ENCODE measurements around the gene TUBB2B.
A peak's percentile ranks its signal among the peaks of the same experiment; 100 is the strongest.
"Not testable (repeated sequence)": the region's sequence is repeated elsewhere in the genome, so short reads cannot be mapped to it uniquely, and the experiment has no call there.

Gene TUBB2B

GRCh38 chr6:3188262-3188661 lies 39.2 kb downstream of the TUBB2B start:
- no peak for DNase-seq (ENCODE audit: low read depth)
- no peak overlapping the region for H3K4me3 ChIP-seq (ENCODE audit: low read length)
- TF ChIP-seq, protein P1, sequence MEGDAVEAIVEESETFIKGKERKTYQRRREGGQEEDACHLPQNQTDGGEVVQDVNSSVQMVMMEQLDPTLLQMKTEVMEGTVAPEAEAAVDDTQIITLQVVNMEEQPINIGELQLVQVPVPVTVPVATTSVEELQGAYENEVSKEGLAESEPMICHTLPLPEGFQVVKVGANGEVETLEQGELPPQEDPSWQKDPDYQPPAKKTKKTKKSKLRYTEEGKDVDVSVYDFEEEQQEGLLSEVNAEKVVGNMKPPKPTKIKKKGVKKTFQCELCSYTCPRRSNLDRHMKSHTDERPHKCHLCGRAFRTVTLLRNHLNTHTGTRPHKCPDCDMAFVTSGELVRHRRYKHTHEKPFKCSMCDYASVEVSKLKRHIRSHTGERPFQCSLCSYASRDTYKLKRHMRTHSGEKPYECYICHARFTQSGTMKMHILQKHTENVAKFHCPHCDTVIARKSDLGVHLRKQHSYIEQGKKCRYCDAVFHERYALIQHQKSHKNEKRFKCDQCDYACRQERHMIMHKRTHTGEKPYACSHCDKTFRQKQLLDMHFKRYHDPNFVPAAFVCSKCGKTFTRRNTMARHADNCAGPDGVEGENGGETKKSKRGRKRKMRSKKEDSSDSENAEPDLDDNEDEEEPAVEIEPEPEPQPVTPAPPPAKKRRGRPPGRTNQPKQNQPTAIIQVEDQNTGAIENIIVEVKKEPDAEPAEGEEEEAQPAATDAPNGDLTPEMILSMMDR (IDR thresholded peaks at IDR 0.05; ENCODE audit: insufficient read depth, low read depth, low read length, missing control alignments) = no peak

DNA sequence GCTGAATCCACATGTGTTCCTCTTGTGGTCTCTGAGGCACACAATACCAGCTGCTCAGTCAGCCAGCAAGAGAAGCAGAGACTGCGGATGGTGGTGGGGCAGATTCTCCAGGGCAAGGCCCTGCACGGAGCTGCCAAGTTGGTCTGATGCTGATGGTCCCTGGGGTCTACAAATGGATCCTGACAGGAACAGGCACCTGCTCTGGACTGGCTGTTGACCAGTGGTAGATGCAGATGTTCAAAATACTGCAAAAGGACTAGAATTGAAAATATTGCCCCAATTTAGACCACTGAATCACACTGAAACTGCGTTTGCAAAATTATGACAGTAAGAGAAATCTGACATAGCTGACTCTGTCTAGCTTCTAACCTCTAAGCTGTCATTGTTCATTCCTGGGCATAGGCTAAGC lies 40.5 kb downstream of the TUBB2B start:
- TF ChIP-seq, protein P1 (IDR thresholded peaks at IDR 0.05; ENCODE audit: insufficient read depth, low read depth, low read length, missing control alignments) = no peak
- no peak for DNase-seq (ENCODE audit: low read depth)
- no peak overlapping the region for H3K4me3 ChIP-seq (ENCODE audit: low read length)

- no peak overlapping the region for H3K4me3 ChIP-seq (ENCODE audit: low read length)
- TF ChIP-seq, protein P1 (IDR thresholded peaks at IDR 0.05; ENCODE audit: insufficient read depth, low read depth, low read length, missing control alignments) = no peak
- DNase-seq (ENCODE audit: low read depth) = no peak
These were observed 44.4 kb downstream of the TUBB2B start for GRCh38 chr6:3183066-3183465.

DNA sequence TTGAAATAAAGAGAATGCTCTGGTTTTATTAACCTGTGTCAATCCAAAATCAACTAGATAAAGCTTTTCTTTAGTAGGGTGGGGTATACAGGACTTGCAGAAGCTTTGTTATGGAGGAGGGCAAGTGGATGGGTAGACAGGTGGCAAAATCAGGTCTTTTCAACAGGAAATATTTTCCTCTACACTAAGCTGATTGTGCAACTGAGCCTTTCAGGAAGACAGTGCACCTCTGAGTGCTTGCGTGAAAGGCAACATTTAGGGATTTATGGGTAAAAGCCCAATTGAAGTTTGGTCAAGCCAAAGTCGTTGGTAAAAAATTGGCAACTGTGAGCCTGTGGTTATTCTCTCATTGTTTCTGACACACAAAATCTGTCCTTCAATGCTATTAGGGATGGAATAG lies 46.3 kb downstream of the TUBB2B start:
- TF ChIP-seq, protein P1 (IDR thresholded peaks at IDR 0.05; ENCODE audit: insufficient read depth, low read depth, low read length, missing control alignments) = no peak
- H3K4me3 ChIP-seq (ENCODE audit: low read length) = no peak overlapping the region
- no peak for DNase-seq (ENCODE audit: low read depth)

DNA sequence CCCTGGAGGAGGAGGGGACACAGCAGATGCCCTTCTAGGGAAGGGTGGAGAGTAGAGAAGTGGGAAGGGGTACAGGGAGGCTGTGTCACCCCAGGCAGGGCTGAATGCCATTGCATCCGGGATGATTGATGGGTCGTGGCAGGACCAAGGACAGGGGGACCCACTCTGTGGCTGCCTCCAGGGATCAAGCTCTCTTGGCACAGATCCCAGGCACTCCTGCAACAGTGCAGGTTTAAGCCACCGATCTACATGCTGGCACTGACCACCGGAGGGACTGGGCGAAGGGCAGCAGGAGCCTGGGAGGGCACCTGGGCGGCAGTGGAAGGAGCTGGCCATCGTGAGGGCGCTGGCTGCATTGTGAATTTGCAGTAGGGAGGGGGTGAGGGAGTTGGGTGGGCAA lies 47.5 kb downstream of the TUBB2B start:
- not testable (repeated sequence) for DNase-seq (ENCODE audit: low read depth); H3K4me3 ChIP-seq (ENCODE audit: low read length)

DNA sequence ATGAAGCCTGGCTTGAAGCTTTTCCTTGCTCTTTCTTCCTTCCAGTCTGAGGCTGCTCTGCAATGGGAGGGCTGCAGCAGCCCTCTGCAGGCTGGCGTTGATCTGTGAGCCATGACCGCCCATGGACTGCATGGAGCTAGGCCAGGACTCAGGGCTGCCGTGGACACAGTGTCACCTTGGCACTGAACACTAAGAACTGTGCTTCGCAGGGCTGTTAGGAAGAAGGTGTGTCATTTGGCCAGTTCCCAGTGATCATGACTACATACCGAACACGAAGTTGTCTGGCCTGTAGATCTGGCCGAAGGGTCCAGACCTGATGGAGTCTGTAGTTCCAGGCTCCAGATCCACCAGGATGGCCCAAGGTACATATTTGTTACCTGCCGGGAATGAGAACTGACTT lies 48.8 kb downstream of the TUBB2B start:
- not testable (repeated sequence) for H3K4me3 ChIP-seq (ENCODE audit: low read length); DNase-seq (ENCODE audit: low read depth)

GRCh38 chr6:3176562-3177355 lies 50.7 kb downstream of the TUBB2B start:
- H3K4me3 ChIP-seq (ENCODE audit: low read length) = no peak overlapping the region
- TF ChIP-seq, protein P1 (IDR thresholded peaks at IDR 0.05; ENCODE audit: insufficient read depth, low read depth, low read length, missing control alignments) = no peak
- DNase-seq (ENCODE audit: low read depth) = peak; percentile 93

DNA sequence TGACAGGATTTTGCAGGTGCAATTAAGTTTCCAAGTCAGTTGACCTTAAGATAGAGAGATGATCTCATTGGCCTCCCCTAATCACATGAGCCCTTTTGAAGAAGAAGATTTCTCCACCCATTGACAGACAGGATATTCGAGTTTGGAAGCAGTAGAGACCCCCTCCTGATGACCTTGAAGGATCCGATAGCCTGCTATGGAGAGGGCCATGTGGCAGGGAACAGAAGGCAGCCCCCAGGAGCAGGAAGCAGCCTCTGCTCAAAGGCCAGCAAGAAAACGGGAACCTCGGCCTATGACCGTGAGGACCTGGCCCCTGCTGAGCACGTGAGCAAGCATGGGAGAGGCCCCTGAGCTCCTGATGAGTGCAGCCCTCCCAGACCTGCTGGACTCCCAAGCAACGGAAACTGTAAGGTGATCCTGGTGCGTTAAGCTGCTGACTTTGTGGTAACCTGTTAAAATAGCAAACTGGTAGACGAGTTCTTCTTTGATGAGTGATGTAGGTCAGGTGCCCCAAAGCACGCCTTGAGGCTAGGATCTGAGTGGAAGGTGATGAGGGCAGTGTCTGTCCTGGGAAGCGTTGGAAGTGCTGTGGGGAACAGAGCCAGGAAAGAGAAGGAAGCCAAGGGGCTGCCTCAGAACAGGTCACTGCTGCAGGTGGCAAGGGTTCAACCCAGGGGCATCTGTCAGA lies 51.6 kb downstream of the TUBB2B start:
- no peak overlapping the region for H3K4me3 ChIP-seq (ENCODE audit: low read length)
- DNase-seq (ENCODE audit: low read depth) = no peak
- TF ChIP-seq, protein P1 (IDR thresholded peaks at IDR 0.05; ENCODE audit: insufficient read depth, low read depth, low read length, missing control alignments) = no peak
